ENCODE measurements around the gene CRB2. TPM values are rescaled to one million over a fixed set of nuclear protein-coding genes. Genes with fewer than 3 reads are reported as not detected.
A peak's percentile ranks its signal among the peaks of the same experiment; 100 is the strongest.

CRB2 gene
- total and polyA plus RNA-seq, 2 experiments from 2014 or later = 8.3 to 91.7 TPM

DNA sequence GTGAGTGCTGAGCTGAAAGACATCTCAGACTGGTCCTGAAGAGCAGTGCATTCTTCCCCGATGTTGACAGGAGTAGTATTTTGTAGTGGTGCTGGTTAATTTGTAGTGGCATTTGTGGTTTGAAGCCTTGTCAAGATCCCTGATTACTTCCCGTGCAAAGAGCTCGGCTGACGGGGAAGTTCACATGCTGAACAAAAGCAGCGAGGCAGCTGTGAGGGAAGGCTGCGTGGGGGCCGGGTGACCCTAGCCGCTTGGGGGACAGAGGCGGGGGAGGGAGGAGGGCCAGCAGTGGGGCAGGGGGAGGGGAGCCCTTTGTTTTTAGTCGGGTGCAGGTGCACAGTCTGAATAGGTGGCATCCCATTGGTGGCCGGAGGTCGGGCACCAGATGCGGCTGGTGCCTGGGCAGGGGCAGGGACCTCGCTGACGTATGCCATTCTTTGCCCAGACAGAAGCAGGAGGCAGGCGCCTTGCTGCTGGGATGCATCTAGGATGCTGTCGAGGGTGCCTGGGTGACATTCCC, 64.7 kb downstream of the CRB2 start:
- no peak overlapping the region for H3K27ac ChIP-seq
- no peaks in the 10 kb centered on the region for H3K9me3 ChIP-seq (ENCODE audit: low read depth)
- peak in 1 of 2 donors; percentile 73 for DNase-seq (ENCODE audit: low read depth in 1 of 2, low spot score in 1 of 2)
- H3K4me1 ChIP-seq (ENCODE audit: low read depth) = peaks cover 17% of the 10 kb centered on the region
- H3K36me3 ChIP-seq = no peaks in the 10 kb centered on the region
- TF ChIP-seq CTCF (IDR thresholded peaks at IDR 0.05; ENCODE audit: low read depth, low read length) = no peak
- peaks cover 5% of the 10 kb centered on the region for H3K27me3 ChIP-seq
- H3K4me3 ChIP-seq = no peak overlapping the region

GRCh38 chr9:123421186-123421585, 65.2 kb downstream of the CRB2 start:
- DNase-seq (ENCODE audit: low read depth in 1 of 2, low spot score in 1 of 2) = no peak
- Histone ChIP-seq H3K9me3 (ENCODE audit: low read depth) (no peaks in the 10 kb centered on the region), H3K4me3 (no peak overlapping the region), H3K4me1 (ENCODE audit: low read depth) (peaks cover 17% of the 10 kb centered on the region), H3K36me3 (no peaks in the 10 kb centered on the region), H3K27me3 (peaks cover 5% of the 10 kb centered on the region), H3K27ac (no peak overlapping the region)
- TF ChIP-seq CTCF (IDR thresholded peaks at IDR 0.05; ENCODE audit: low read depth, low read length) = no peak

- H3K9me3 ChIP-seq (ENCODE audit: low read depth) = no peaks in the 10 kb centered on the region
- H3K27ac ChIP-seq = no peak overlapping the region
- H3K36me3 ChIP-seq = no peaks in the 10 kb centered on the region
- DNase-seq (ENCODE audit: low read depth in 1 of 2, low spot score in 1 of 2) = no peak
- peaks cover 5% of the 10 kb centered on the region for H3K27me3 ChIP-seq
- H3K4me3 ChIP-seq = no peak overlapping the region
- peaks cover 17% of the 10 kb centered on the region for H3K4me1 ChIP-seq (ENCODE audit: low read depth)
- no peak for TF ChIP-seq CTCF (IDR thresholded peaks at IDR 0.05; ENCODE audit: low read depth, low read length)
Observed at GRCh38 chr9:123421801-123422455, 65.9 kb downstream of the CRB2 start.

DNA sequence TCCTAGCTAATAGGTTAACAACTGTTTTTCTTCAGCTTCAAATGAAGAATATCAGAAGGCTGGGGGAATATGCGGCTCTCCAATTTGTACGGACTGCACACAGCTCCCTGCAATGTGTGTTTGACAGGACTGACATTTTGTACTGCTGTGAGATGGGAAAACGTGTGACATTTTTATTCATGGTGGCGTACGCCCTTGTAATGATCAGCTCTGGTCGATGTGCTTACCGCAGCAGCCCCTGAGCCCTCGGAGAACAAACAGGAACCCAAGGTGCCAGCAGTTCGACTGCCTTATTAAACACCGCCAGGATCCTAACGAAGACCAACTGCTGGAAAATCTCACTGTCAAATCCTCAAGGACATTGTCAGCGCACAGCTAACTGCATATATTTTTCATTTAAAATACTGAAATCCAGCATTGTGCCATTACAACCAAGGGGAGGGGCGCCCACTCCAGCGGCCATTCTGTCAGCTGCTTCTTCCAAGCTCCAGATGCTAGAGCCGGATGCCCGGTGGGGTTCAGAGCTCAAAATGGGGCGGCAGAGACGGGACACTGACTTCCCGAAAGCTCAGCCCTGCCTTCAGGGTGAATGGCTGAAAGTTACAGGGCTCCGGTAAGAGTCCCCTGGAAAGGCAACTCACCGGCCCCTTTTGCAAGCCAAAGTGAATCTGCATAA, 66.8 kb downstream of the CRB2 start:
- Histone ChIP-seq H3K9me3 (ENCODE audit: low read depth) (no peaks in the 10 kb centered on the region), H3K4me1 (ENCODE audit: low read depth) (peaks cover 17% of the 10 kb centered on the region), H3K27ac (no peak overlapping the region), H3K27me3 (peaks cover 5% of the 10 kb centered on the region), H3K4me3 (no peak overlapping the region), H3K36me3 (no peaks in the 10 kb centered on the region)
- DNase-seq (ENCODE audit: low read depth in 1 of 2, low spot score in 1 of 2) = peak in 1 of 2 donors; percentile 47
- TF ChIP-seq CTCF (IDR thresholded peaks at IDR 0.05; ENCODE audit: low read depth, low read length) = no peak

GRCh38 chr9:123423311-123423640, 67.3 kb downstream of the CRB2 start:
- peaks cover 5% of the 10 kb centered on the region for H3K27me3 ChIP-seq

More at GRCh38 chr9:123423311-123423640, 67.3 kb downstream of the CRB2 start:
- H3K9me3 ChIP-seq (ENCODE audit: low read depth) = no peaks in the 10 kb centered on the region
- TF ChIP-seq CTCF (IDR thresholded peaks at IDR 0.05; ENCODE audit: low read depth, low read length) = no peak
- H3K36me3 ChIP-seq = no peaks in the 10 kb centered on the region
- no peak overlapping the region for H3K27ac ChIP-seq
- H3K4me1 ChIP-seq (ENCODE audit: low read depth) = peaks cover 17% of the 10 kb centered on the region
- DNase-seq (ENCODE audit: low read depth in 1 of 2, low spot score in 1 of 2) = no peak
- no peak overlapping the region for H3K4me3 ChIP-seq
